Myocyte (in vitro differentiated cells): ENCODE data around the gene TEX28. TPM values are rescaled to one million over a fixed set of nuclear protein-coding genes. Genes with fewer than 3 reads are reported as not detected.
"Not testable (repeated sequence)": the region's sequence is repeated elsewhere in the genome, so short reads cannot be mapped to it uniquely, and the experiment has no call there.

ENCODE experiments used
- DNase-seq: peaks from one replicate; pipeline ENCODE4 v3.0.0-alpha.2; 2012; ENCODE audit warnings: low read depth
- polyA plus RNA-seq: library from polyadenylated mRNA; unstranded; fragments of >200 nt; gene quantifications from one replicate; pipeline ENCODE4 v1.2.1, GENCODE V29; 2012; ENCODE audit warnings: missing spikeins
- total RNA-seq: library from RNA; depleted of rRNA; stranded (reverse); fragments of >200 nt; gene quantifications from 2 replicates; pipeline ENCODE4 v1.2.3, GENCODE V29; 2014

The TEX28 gene
- total RNA-seq = not detected in 2 replicates
- polyA plus RNA-seq = not detected

GRCh38 chrX:154294791-154295574, at the start of gene TEX28:
Gene TEX28 (minus strand): TSS chrX:154295124. CDS start chrX:154292117, 3,007 bp downstream.
- no peak for DNase-seq

DNA sequence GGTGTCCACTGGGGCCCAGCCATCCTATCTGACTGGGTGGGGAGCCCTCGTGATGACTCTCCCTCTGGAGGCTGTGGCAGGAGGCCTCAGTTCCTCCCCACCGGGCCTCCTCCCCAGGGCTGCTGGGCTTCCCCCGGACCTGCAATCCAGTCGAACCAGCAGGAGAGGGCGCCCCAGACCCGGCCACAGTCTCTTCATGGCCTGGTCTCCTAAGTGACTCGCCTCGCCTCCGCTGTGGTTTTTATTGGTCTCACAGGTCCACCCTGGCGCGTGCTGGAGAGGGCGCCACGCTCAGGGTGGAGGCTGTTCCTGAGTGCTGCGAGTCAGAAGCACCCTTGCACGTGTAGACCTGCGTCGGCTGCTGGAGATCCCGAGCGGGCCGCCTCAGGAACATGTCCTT, 48.7 kb upstream of the TEX28 start:
- not testable (repeated sequence) for DNase-seq

- not testable (repeated sequence) for DNase-seq
Measured at GRCh38 chrX:154343063-154343462, 48.1 kb upstream of the TEX28 start.

DNA sequence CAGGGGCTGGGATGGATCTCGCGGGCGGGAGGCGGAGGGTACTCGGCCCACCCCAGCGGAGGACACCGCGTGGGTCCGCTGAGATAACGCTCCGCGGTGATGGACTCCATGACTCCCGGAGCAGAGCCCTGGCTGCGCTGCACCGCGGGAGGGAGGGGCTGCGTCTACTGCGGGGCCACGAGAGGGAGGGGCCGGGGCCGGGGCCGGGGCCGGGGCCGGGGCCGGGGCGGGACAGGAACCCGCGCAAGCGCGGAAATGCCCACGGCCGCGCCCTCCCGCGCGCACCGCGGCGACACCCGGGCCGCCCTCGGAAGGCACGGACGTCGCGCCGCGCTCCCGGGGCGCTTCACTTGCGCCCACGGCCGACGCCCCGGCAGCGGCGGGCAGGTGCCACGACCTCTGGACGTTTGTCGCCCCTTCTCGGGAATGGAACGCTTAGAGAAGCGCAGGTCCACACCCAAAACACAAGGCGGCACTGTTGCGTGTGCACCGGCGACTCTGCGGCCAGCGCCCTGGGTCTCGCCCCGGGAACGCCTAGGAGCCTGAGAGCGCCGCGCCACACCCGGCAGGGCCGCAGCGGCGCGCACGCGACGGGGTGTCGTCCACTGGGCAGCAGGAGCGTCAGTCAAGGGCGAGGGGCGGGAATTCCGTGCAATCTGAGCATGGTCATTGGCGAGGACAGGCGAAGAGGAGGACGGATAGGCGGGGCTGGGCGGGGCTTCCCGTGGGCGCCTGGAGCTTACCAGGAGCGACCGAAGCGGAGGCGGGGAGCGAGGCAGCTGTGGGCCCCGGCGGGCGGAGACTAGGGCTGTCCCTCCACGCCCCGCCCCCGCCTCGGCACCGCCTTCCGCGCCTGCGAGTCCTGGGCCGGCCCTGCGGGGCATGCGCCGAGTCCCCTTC, 46.7 kb upstream of the TEX28 start:
- DNase-seq = not testable (repeated sequence)

GRCh38 chrX:154334496-154334895, 39.6 kb upstream of the TEX28 start:
- no peak for DNase-seq

DNA sequence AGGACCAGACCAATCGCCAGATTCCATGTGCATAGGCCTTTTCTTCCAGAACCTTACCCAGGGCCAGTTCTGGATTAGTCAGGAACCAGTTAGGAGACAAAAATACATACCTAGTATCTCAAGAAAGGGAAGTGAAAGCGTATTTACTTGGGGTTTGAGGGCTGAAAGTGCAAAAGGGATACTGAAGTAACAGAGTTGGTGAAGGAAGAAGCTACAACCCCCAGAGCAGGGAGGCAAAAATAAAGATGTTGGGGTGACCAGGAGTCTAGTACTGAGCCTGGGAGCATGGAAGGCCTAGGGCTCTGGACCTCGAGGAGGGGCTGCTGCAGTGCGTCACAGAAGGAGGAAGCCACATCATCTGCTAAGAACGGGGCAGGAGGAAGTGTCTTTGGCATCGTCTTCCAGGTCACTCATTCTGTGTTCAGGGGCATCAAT, 38.9 kb upstream of the TEX28 start:
- no peak for DNase-seq

DNA sequence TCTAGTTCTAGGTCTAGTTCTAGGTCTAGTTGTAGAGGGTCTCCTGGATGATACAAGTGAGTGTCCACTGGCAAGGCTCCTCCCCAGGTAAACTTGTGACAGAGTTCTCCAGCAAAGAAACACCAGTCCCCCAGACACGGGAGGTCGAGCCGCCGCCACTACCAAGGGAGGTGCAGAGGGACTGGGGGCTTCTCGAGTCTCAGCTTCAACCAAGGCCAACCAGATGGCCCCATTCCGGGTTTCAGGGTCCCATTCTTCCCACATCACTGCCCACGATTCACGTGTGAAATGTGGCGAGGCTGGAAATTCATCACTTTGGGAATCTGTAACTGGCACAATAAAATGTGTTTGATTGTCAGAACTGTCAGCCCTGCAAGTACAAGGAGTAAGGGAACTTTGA, 38.2 kb upstream of the TEX28 start:
- DNase-seq = no peak

GRCh38 chrX:154332561-154332960, 37.6 kb upstream of the TEX28 start:
- no peak for DNase-seq

GRCh38 chrX:154329294-154329693, 34.4 kb upstream of the TEX28 start:
- DNase-seq = no peak

GRCh38 chrX:154328646-154329045, 33.7 kb upstream of the TEX28 start:
- no peak for DNase-seq

GRCh38 chrX:154327038-154327820, 32.3 kb upstream of the TEX28 start:
- peak; percentile 52 for DNase-seq

DNA sequence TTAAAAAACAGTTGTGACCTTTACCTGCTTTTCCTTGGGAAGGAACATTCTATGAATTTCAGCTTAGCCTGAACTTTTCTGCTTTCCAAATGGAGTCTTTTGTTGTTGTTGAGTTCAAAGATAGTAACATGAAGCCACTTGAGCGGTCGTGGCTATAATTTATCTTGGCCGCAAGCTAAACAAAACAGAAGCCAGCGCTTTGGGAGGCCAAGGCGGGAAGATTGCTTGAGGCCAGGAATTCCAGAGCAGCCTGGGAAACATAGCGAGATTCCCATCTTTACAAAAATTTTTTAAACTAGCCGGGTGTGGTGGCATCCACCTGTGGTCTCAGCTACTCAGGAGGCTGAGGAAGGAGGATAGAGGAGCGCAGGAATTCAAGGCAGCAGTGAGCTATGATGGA, 30.6 kb upstream of the TEX28 start:
- no peak for DNase-seq

DNA sequence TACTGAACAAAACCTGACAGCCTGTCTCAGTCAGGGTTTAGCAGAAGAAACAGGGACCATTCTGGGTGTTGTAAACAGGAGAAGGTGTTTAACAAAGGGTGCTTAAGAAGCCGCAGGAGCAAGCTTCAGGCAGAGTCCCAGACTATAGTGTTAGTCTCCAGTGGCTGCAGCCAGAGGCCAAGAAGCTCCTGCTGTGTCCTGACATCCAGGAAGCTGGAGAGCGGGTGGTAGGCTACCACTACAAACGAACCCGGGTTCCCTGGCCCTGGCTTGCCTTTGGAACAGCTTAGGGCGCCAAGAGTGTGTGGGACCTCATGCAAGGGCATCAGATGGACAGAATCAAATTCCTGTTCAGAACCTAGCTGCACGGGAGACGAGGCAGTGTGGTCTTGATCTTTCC, 28.6 kb upstream of the TEX28 start:
- no peak for DNase-seq

GRCh38 chrX:154322890-154323289, 28.0 kb upstream of the TEX28 start:
- DNase-seq = no peak

- DNase-seq = peak; percentile 81
Measured at GRCh38 chrX:154321594-154321993, 26.7 kb upstream of the TEX28 start.

DNA sequence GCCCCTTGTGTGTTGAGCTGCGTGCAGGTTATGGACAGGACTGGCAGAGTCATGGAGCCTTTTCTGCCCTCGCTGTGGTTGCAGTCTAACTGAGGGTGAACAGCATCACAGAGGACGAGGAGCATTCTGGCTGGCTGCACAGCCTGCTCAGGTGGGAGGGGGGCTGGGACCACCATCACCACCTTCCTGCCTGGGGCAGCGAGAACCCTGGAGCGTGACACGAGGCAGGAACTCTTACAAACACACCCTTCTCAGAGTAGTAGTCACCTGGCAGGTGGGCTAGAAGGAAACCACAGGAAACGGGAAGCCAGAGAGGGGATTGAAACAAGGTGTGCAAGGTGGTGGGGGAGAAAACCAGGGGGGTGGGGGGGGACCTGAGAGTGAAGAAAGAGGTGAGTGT, 26.2 kb upstream of the TEX28 start:
- DNase-seq = no peak

DNA sequence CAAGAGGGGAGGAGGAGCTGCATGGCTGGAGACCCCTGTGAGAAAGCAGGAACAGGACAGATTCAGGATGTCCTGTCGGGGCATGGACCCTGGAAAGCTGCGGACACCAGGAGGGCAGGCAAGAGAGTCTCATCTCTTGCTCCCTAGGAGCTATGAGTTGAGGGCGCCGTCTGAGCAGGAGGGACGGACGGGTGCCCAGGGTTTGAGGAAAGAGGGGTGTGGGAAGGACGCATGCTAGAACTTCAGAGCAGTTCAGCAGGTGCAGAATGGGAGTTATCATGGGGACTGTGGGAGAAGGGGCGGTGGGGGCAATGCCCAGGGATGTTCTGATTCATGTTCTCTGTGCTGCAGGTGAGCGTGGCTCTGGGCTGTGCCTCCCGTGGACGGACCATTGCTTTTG, 25.5 kb upstream of the TEX28 start:
- no peak for DNase-seq

GRCh38 chrX:154317391-154317995, 22.6 kb upstream of the TEX28 start:
- peak; percentile 27 for DNase-seq

GRCh38 chrX:154315416-154315815, 20.5 kb upstream of the TEX28 start:
- DNase-seq = no peak

GRCh38 chrX:154313147-154313546, 18.2 kb upstream of the TEX28 start:
- DNase-seq = no peak

DNA sequence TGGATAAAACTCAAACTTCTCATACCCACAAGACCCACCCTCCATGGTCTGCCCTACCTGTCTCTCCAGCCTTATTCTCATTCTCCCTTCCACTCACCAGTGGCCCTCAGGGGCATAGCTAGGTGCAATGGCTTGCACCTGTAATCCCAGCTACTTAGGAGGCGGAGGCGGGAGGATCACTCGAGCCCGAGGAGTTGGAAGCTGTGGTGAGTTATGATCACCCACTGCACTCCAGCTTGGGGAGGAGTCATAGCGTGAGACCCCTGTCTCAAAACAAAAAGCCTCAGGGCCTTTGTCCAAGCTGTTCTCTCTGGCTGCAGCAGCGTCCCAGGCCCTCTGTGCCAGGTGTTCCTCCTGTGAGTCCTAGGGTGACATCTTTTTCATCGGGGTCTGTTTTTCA, 17.2 kb upstream of the TEX28 start:
- no peak for DNase-seq
